GM18867 (cell line): ENCODE results near the gene CPSF2.
"Not testable (repeated sequence)": the region's sequence is repeated elsewhere in the genome, so short reads cannot be mapped to it uniquely, and the experiment has no call there.

Experiments used
- ATAC-seq: cut with Tn5 transposase; IDR thresholded peaks from one replicate; pipeline ENCODE4 v1.9.1; 2021; ENCODE audit warnings: mild to moderate bottlenecking, moderate library complexity; ENCODE audit not compliant: unreplicated experiment

CPSF2 gene

DNA sequence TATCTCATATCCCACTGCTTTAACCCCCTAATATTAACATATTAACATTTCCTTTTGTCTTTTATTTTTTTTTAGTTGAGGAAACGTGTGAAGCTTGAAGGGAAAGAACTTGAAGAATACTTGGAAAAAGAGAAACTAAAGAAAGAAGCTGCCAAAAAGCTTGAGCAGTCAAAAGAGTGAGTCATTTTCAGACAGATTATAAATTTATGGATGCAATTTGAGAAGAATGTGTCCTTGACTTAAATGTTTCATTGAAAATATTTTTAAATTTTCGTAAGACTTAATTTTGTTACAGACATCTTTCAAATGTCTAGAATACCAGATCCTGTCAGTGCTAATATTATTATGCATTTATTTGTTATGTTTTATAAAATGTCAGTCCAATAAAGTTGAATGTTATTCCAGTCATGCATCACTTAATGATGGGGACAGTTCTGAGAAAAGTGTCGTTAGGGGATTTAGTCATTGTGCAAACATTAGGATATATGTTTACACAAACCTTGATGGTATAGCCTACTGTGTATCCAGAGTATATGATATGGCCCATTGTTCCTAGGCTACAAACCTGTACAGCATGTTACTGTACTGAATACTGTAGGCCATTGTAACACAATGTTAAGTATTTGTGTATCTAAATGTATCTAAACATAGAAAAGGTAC is 32.6 kb downstream of the CPSF2 start:
- no peak for ATAC-seq

DNA sequence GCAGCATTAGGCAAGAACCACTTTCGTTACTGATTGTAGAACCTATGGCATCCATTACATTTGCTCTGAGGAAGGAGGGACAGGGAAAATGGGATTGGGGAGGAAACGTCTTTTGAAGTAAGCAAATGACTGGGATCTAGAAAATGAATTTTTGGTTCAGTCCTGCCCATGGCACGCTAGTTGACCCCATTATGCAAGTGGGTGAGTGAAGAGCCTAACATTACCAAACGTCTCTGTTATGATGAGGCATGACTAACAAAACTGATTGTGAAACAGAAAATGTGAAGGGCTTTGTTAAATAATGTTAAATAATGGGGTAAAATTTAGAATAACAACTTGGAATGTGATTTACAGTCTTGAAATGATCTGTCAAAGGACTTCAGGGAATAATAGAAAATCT is 38.9 kb downstream of the CPSF2 start:
- no peak for ATAC-seq

DNA sequence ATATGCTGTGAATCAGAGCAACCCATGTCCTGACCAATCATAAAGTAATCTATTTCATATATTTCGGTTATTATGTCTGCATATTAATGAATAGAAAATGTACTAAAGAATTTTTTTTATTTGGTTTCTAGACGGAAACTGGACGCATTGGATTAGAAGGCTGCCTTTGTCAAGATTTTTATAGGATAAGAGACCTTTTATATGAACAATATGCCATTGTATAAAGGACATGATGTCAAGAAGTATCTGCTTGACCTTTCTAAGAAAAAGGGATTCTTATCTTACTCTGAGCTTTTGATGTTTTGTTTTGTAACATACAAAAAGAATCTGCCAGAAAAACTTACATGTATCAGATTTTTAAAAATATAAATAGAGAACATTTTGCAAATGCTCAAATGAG is 39.8 kb downstream of the CPSF2 start:
- ATAC-seq: no peak

DNA sequence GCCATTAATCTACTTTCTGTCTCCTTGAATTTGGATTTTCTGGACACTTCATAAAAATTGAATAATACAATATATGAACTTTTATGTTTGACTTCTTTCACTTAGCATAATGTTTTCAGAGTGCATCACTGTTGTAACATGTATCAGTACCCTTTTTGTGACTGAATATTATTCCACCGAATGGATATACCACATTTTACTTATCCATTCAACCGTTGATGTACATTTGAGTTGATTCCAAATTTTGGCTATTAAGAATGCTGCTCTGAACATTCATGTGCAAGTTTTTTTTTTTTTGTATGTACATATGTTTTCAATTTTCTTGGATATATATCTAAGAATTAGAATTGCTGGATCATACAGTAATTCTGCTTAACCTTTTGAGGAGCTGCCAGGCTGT is 43.2 kb downstream of the CPSF2 start:
- ATAC-seq: no peak

DNA sequence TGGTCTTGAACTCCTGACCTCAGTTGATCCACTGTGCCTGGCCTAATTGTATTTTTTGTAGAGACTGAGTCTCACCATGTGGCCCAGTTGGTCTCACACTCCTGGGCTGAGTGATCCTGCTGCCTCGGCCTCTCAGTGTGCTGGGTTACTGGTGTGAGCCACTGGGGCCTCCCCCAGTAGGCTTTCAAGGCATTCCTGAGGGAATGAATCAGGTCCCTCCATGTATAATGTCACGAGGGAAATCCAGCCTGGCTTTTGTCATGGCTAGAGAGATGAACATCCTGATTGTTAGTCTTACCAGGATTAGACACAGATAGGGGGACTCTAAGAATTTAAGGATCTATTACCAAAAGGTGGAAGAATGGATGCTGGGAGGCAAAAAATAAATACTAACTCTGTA is 51.9 kb downstream of the CPSF2 start:
- ATAC-seq: no peak

DNA sequence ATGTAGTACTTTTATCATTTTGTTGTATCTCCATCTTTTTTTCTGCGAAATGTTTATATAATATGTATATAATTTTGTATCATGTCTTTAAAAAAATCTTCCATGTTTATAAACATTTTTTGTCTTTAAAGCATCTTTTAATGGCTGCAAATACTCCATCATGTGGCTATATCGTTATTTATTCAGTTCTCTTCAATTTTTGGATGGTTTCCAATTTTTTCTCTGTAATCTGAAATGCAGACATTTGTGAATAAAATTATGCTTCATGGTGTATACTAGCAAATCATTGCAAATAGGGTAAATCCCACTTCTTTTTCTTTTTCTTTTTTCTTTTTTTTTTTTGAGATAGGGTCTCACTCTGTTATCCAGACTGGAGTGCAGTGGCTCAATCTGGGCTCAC is 54.0 kb downstream of the CPSF2 start:
- ATAC-seq: no peak

DNA sequence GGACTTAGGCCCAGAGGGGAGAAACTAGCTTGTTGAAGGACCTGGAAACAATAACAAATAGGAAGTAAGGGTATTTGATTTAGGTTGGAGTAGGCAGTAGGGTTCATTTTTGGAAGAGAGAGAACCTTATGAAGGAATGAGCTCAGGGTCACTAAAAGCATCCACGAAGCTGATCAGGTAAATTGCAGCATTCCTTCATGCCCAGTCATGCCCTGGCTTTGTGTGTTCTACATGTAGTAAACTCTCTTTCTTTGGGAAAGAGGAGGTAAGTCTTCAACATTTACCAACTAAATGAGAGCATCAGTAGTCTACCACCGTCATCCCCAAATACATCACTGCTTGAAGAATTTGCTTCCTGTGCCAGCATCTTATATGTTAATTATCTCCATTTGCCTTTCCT is 54.7 kb downstream of the CPSF2 start:
- no peak for ATAC-seq

DNA sequence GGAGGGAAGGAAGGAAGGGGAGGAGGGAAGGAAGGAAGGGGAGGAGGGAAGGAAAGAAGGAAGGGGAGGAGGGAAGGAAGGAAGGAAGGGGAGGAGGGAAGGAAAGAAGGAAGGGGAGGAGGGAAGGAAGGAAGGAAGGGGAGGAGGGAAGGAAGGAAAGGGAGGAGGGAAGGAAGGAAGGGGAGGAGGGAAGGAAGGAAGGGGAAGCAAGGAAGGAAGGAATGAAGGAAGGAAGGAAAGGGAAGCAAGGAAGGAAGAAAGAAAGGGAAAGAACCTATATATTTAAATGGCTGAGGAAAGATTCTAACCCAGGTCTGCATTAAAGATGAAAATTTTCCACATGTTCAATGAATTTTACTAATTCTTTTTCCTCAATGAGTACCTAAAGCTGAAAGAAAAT is 57.4 kb downstream of the CPSF2 start:
- not testable (repeated sequence) for ATAC-seq

DNA sequence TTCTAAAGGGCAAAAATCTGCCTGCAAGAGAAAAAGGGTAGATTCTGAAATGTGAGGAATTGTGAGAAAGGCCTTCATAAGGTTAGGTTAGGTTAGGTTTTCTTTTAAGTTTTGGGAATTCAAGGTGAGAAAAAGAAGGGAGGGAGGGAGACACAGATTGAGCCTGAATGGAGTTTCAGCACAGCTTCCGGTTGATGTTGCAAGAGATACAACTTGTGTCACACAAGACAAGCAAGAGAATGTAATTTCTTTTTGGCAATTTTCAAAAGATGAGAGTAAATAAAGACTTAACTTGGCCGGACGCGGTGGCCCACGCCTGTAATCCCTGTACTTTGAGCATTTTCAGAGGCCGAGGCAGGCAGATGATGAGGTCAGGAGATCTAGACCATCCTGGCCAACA is 63.8 kb downstream of the CPSF2 start:
- no peak for ATAC-seq

DNA sequence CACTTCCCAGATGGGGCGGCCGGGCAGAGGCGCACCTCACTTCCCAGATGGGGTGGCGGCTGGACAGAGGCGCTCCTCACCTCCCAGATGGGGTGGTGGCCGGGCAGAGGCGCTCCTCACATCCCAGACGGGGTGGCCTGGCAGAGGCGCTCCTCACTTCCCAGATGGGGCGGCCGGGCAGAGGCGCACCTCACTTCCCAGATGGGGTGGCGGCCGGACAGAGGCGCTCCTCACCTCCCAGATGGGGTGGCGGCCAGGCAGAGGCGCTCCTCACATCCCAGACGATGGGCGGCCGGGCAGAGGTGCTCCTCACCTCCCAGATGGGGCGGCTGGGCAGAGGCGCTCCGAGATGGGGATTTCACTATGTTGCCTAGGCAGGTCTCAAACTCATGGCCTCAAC is 65.8 kb downstream of the CPSF2 start:
- ATAC-seq: not testable (repeated sequence)

DNA sequence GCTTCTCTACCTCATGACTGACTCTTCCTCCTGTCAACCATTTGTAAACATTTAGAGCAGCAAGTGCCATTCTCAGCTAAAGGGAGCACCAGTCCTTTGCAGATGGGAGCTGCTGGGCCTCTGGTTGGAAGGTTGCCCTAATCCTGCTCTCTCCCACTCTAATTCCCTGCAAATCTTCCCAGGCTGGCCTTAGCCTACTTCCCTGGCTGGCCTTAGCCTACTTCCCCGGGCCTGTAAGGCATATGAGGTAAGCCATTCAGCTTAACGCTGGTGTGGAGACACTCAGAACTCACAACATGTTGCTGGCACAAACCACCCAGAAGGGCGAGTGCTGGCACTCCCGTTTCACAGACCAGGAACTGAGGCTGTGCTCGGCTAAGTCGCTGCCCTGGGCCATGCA is 69.0 kb downstream of the CPSF2 start:
- ATAC-seq: no peak

DNA sequence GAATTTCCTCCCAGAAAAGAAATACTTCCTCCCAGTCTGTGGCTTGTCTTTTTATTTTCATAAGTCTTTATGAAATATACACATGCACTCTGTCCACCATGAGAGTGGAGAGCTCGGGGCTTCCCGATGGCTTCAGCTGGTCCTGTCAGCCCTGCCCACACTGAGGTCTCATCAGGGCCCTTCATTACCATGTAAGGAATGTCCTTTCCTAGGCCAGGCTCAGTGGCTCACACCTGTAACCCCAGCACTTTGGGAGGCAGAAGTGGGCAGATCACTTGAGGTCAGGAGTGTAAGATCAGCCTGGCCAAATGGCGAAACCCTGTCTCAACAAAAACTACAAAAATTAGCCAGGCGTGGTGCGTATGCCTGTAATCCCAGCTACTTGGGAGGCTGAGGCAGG is 77.0 kb downstream of the CPSF2 start:
- no peak for ATAC-seq

DNA sequence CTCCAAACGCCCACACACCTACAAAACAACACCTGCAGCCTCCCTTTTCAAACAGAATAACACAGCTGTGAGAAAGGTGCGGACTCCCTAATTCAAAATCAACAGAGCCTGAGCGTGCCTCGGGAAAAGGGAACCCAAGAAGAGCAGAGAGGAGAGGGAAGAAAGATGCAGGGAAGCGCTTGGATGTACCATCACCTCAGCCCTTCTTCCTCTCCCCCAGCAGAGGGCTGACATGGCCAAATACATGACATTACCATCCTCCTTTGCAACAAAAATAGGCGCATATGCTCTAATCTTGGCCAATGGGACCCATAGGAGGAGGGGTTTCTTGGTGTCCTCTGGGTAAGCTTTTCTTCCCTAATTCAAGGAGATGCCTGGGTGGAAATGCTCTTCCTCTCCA is 78.0 kb downstream of the CPSF2 start:
- ATAC-seq: no peak

DNA sequence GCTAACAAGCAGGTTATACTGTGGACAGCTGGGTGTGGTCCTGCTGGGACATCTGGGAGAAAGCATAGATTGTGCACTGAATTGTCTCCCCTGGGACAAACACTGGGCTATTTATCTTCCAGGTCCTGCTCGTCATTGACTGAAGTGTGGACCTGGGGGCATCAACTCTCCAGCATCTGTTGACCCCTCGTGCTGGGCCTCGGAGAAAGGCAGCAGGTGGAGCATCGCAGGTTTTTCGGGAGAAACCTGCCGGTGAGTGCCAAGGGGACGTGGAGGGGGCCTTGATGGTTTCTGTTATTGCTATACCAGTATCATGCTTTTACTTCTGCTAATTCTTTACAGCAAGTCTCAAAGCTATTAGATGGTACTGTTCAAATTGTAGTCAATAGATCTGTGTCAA is 81.3 kb downstream of the CPSF2 start:
- no peak for ATAC-seq

DNA sequence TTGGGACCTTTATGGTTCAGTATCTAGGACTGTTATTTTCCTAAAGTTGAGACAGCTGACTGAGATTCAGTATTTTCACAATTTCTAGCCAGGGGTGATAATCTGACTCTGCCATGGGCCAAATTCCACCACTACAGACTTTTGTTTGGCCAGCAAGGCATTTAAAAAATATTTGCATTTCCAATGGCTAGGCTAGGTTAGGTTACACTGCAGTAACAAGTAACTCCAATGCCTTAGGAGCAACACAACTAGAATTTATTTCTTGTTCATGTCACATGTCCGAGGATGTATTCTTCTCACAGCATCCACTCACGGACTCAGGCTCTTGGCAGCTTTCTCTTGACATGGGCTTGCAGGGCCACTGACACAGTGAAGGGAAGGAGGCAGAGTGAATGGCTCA is 83.0 kb downstream of the CPSF2 start:
- no peak for ATAC-seq

DNA sequence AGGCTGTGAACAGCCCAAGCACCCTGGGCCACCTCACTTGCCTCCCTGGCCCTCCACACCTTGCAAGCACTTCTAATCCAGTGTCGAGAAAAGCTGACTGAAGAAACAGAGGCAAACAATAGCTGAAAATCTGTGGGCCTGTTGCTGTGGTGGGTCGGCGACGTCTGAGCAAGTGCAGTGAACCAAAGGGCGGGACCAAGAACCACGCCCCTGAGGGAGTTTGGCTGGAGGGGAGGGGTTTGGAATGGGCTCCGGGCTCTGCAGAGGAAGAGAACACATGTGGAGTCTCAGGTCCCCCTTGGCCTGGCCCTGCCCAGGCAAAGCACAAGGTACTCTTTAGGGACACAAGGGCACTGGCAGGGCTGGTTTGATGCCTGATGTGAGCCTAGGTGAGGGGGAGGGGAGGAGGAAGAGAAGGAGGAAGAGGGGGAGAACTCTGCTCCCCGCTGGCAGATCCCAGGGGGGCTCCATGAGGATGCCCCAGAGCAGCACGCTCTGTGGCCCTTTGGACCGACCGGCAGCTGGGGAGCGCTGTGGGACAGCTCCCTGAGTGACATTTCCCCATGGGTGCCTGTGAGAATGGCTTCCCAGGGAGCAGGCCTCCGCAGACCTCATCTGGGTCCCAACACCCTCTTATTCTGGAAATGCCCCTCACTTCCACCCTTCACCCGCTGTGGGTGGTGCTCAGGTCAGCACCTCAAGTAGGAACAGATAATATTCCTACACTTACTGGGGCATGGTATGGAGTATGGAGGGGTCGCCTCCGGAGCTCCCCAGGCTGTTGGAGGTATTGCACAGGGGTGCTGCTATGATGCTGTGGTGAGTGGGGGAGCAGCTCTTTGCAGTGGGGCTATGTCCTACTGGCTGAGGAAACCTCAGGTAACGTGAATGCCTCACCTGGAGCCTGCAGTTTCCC is 85.5 kb downstream of the CPSF2 start:
- no peak for ATAC-seq

DNA sequence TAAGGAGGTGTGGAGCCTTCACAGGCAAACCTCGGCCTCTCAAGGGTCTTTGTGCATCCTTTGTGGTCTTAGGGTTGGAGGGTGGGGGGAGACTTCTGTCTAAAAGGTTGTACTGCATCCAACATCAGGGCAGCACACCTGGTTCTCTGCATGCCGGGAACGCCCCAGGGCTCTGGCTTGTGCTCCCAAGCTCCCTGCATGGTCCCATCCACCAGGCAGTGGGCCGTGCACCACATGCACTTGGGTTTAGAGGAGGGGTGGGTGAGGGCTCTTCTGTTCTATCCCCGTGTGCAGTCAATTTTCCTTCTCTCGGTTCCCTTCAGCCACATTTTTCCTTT is 86.1 kb downstream of the CPSF2 start:
- no peak for ATAC-seq

DNA sequence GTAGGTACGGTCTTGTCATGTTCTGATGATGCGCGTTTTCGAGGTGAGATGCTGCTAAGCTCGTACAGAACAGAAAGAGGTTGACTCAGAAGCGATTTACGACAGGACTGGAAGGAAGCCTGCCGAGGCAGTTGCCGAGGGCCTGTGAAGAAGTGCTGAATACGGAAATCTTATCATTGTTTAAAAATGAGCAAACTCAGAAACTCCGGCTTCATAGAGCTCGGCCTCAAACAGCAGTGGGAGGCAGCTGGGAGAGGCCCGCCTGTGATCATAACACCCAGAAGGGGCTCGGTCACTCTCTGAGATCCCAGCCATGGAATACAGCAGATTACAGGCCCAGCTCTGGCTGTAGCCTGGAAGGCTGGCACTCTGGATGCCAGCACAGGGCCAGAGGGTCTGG is 87.4 kb downstream of the CPSF2 start:
- ATAC-seq: no peak

DNA sequence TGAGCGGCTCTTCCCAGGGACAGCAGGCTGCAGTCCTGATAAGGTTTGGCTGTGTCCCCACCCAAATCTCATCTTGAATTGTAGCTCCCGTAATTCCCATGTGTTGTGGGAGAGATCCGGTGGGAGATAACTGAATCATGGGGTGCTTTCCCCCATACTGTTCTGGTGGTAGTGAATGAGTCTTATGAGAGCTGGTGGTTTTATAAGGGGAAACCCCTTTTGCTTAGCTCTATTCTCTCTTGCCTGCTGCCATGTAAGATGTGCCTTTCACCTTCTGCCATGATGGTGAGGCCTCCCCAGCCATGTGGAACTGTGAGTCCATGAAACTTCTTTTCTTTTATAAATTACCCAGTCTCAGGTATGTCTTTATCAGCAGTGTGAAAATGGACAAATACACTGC is 91.4 kb downstream of the CPSF2 start:
- not testable (repeated sequence) for ATAC-seq

DNA sequence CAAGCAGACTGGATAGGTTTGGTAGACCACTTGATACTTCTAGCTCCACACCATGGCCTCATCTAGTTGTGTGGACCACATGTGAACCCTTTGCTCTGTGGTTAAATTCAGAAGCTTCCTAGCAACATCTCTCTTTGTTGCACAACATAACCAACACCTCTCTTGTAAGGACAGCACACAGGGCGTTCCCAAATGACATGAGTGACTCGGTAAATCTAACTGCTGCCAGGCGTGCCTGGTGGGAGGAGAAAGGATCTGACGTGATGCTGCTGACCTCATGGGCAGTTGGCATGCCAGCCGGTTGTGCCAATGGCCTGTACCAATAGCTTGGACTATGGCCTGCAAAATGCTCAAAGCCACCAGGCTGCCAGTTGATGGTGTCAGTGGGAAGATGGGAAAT is 93.8 kb downstream of the CPSF2 start:
- ATAC-seq: no peak

DNA sequence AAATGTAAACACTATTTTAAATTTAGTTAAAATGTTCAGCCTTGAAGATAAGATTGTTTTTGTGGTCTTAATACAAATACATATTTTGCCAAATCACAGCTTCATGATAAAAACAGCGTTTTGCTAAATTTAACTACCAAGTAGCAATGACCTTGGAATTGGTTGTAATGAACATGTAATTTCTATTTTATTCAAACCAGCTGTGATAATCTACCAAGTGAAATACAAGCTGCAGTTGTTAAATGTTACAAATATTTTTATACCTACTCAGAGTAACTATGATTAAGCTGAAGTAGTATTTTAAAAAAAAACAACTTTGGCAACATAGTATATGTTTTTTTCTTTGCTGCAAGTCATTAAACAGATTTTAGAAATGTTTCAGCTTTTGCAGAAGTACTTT is 96.2 kb downstream of the CPSF2 start:
- no peak for ATAC-seq
